CD4-positive, alpha-beta T cell (primary cell): ENCODE results near the gene KIF1C. TPM values are rescaled to one million over a fixed set of nuclear protein-coding genes. Genes with fewer than 3 reads are reported as not detected.

ENCODE experiments used
- ATAC-seq: fragments of 200-7000 bp; cut with Tn5 transposase; one replicate; pipeline ENCODE4 v1.10.0; 2022; ENCODE audit warnings: mild to moderate bottlenecking; ENCODE audit not compliant: poor library complexity
- CTCF ChIA-PET: fragments of 350-600 bp; sonication (Branson Sonifier 250); formaldehyde crosslinking; loops from one replicate; lab custom pipeline; 2021; ENCODE audit warnings: antibody characterized with exemption, inconsistent platforms; lab: Charles Lee
- POLR2A ChIA-PET: fragments of 350-600 bp; sonication (Branson Sonifier 250); formaldehyde crosslinking; loops from one replicate; lab custom pipeline; 2021; ENCODE audit warnings: antibody characterized with exemption, inconsistent platforms; lab: Charles Lee
- DNase-seq, 14 experiments: peaks; one replicate each; pipeline ENCODE4 v3.0.0-alpha.2; 2013 to 2020; ENCODE audit warnings: mixed read lengths in 2 of 14
- H3K27ac ChIP-seq, 2 donors: one replicate each; pipeline versions ENCODE4 v1.5.1 to v1.7.0; 2013; ENCODE audit warnings: low read length in 2 of 2, low read depth in 1 of 2, mild to moderate bottlenecking in 1 of 2
- H3K27me3 ChIP-seq, 2 experiments: 1 replicate in 1 of 2; 2 replicates in 1 of 2; pipeline versions ENCODE4 v1.6.1 to v1.7.0; 2013; ENCODE audit warnings: low read length in 2 of 2, control low read depth in 1 of 2, mild to moderate bottlenecking in 1 of 2, moderate library complexity in 1 of 2; ENCODE audit not compliant: insufficient read depth in 2 of 2, control insufficient read depth in 1 of 2
- H3K36me3 ChIP-seq: one replicate; pipeline ENCODE4 v1.6.1; 2013; ENCODE audit warnings: low read length, control low read depth; ENCODE audit not compliant: insufficient read depth
- H3K4me1 ChIP-seq: one replicate; pipeline ENCODE4 v1.6.1; 2013; ENCODE audit warnings: low read length, control low read depth; ENCODE audit not compliant: insufficient read depth
- H3K4me3 ChIP-seq: one replicate; pipeline ENCODE4 v1.5.1; 2013; ENCODE audit warnings: mild to moderate bottlenecking, low read length, moderate library complexity
- H3K9me3 ChIP-seq, 2 experiments: 1 replicate in 1 of 2; 2 replicates in 1 of 2; pipeline versions ENCODE4 v1.6.1 to v1.7.0; 2013; ENCODE audit warnings: low read length in 2 of 2, mild to moderate bottlenecking in 2 of 2, control low read depth in 1 of 2, moderate library complexity in 1 of 2; ENCODE audit not compliant: control insufficient read depth in 1 of 2, insufficient read depth in 1 of 2
- H3K27ac Mint-ChIP-seq: one replicate; pipeline ENCODE4 v1.8.0; 2020; ENCODE audit warnings: mixed read lengths
- H3K27me3 Mint-ChIP-seq: one replicate; pipeline ENCODE4 v1.8.0; 2021; ENCODE audit warnings: mixed read lengths
- H3K36me3 Mint-ChIP-seq: one replicate; pipeline ENCODE4 v1.8.0; 2021; ENCODE audit warnings: low read depth, mixed read lengths
- H3K4me1 Mint-ChIP-seq: one replicate; pipeline ENCODE4 v1.8.0; 2021; ENCODE audit warnings: low read depth, mixed read lengths
- H3K4me3 Mint-ChIP-seq: one replicate; pipeline ENCODE4 v1.8.0; 2020; ENCODE audit warnings: mild to moderate bottlenecking, mixed read lengths
- H3K9me3 Mint-ChIP-seq: one replicate; pipeline ENCODE4 v1.8.0; 2020; ENCODE audit warnings: mixed read lengths
- CTCF ChIP-seq: fragments of 200-600 bp; IDR thresholded peaks from one replicate; pipeline ENCODE4 v1.8.0; 2022; ENCODE audit warnings: antibody characterized with exemption, mild to moderate bottlenecking
- intact Hi-C, 2 experiments: fragments of 100-400 bp; cut with DNase I in 1 of 2; cut with micrococcal nuclease in 1 of 2; formaldehyde crosslinking; loops; one replicate each; pipeline versions ENCODE4 v1.15.1 to v1.9.0; 2023 to 2025; cut with DNase I, micrococcal nuclease
- microRNA-seq: library from miRNA; unstranded; fragments of <30 nt; microRNA quantifications from one replicate; pipeline ENCODE4 v1.2.0, GENCODE V29; 2021; ENCODE audit warnings: borderline microRNAs expressed, borderline replicate concordance
- total RNA-seq, 174 experiments: library from RNA in 2 of 174; stranded (reverse) in 2 of 174; gene quantifications; one replicate each; pipeline ENCODE4 v1.2.3 and lab custom pipeline; 2021 to 2026

The KIF1C gene
- total RNA-seq, 2 experiments from 2014 or later, result 10.2 to 12.2 TPM

DNA sequence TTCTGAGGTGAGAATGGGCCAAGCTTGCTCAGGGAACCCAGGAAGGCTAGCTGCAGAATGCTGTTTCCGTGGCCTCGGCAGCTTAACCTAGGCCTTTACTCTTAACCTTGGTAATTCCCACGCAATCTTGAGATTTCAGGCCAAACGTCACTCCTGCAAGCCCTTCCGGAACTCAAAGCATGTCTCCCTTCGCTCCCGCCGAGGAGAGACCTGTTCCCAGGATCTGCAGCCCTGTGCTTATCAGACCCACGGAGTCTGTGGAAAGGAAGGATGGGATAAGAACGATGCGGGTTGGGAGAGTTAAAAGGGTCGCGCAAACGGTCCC lies 80.0 kb downstream of the KIF1C start:
- no peaks in the 10 kb centered on the region for H3K27me3 Mint-ChIP-seq
- peak overlapping the region; percentile 91 for H3K27ac Mint-ChIP-seq
- peaks cover 26% of the 10 kb centered on the region for H3K4me1 ChIP-seq
- DNase-seq, result no peak
- intact Hi-C loops, result loop anchor here (2.0 to 10.0 kb wide), 4 partner anchors 33 to 363 kb away; partner anchors contain the start of genes ZNF232 (in 2 of the 2) and ARRB2 (in 1 of the 2)
- H3K4me3 Mint-ChIP-seq, result peak overlapping the region; percentile 93
- CTCF ChIA-PET, result interaction anchor here (1.2 to 1.7 kb wide), 2 partner anchors 15 to 114 kb away, joined by 5 to 6 read pairs; partner anchors contain the start of gene ZNF594
- no peak for ATAC-seq
- peaks cover 22% of the 10 kb centered on the region for H3K36me3 Mint-ChIP-seq
- H3K36me3 ChIP-seq, result peaks cover 2% of the 10 kb centered on the region
- no peak for TF ChIP-seq CTCF
- peaks cover 30% of the 10 kb centered on the region for H3K4me1 Mint-ChIP-seq
- peak overlapping the region; percentile 77 for H3K4me3 ChIP-seq
- peak overlapping the region in 1 of 2 donors; percentile 72 for H3K27ac ChIP-seq
- POLR2A ChIA-PET, result interaction anchor here (0.5 to 2.3 kb wide), 4 partner anchors 15 to 1819 kb away, joined by 3 to 8 read pairs (median 6); partner anchors contain the start of genes CYB5D2, ZNF232 and ZZEF1
- H3K9me3 ChIP-seq, result no peaks in the 10 kb centered on the region
- no peaks in the 10 kb centered on the region for H3K9me3 Mint-ChIP-seq
- no peaks in the 10 kb centered on the region for H3K27me3 ChIP-seq

Small RNA genes lying within 50 kb of the gene (microRNA-seq; reads per million reads assigned to microRNA genes)
- not detected for gene MIR6864
- not detected for gene MIR6865

Other genes with a start within 250 kb of the KIF1C start
- gene TM4SF5, start 226.1 kb upstream of the KIF1C start, total RNA-seq, result not detected
- gene VMO1, start 211.6 kb upstream of the KIF1C start, total RNA-seq, result not detected
- gene GLTPD2, start 209.0 kb upstream of the KIF1C start, total RNA-seq, result not detected
- gene PSMB6, start 201.8 kb upstream of the KIF1C start, total RNA-seq, result 10 to 100 TPM; 44.3 to 52.7 TPM
- 10 to 100 TPM; 10.2 to 10.7 TPM for gene PLD2, start 190.8 kb upstream of the KIF1C start, total RNA-seq
- gene MINK1, start 164.6 kb upstream of the KIF1C start, total RNA-seq, result 100 to 1,000 TPM; 163 to 171 TPM
- 10 to 100 TPM; 28.9 to 30.5 TPM for gene C17orf107, start 98.4 kb upstream of the KIF1C start, total RNA-seq
- gene CHRNE, start 94.9 kb upstream of the KIF1C start, total RNA-seq, result 1 to 10 TPM; 3.2 to 3.7 TPM
- not detected for gene GP1BA, start 65.7 kb upstream of the KIF1C start, total RNA-seq
- gene SLC25A11, start 57.9 kb upstream of the KIF1C start, total RNA-seq, result 10 to 100 TPM; 20.8 to 21.9 TPM
- gene RNF167, start 57.7 kb upstream of the KIF1C start, total RNA-seq, result 10 to 100 TPM; 59.3 to 62.8 TPM
- 100 to 1,000 TPM; 349 to 362 TPM for gene PFN1, start 49.4 kb upstream of the KIF1C start, total RNA-seq
- 10 to 100 TPM; 17.2 to 20.5 TPM for gene ENO3, start 46.8 kb upstream of the KIF1C start, total RNA-seq
- gene SPAG7, start 30.1 kb upstream of the KIF1C start, total RNA-seq, result 10 to 100 TPM; 30.2 to 30.9 TPM
- 10 to 100 TPM; 41.6 to 51.3 TPM for gene CAMTA2, start 10.3 kb upstream of the KIF1C start, total RNA-seq
- gene INCA1, start 428 bp upstream of the KIF1C start, total RNA-seq, result under 1 TPM in 1 of 2 experiments, not detected in 1; 0.19 TPM
- gene SLC52A1, start 37.5 kb downstream of the KIF1C start, total RNA-seq, result under 1 TPM in 1 of 2 experiments, not detected in 1; 0.17 TPM
- 1 to 10 TPM; 2.4 TPM for gene ZFP3, start 80.5 kb downstream of the KIF1C start, total RNA-seq
- gene ZNF232, start 113.9 kb downstream of the KIF1C start, total RNA-seq, result 1 to 10 TPM; 2.1 to 3.6 TPM
- under 1 TPM; 0.05 to 0.08 TPM for gene USP6, start 118.1 kb downstream of the KIF1C start, total RNA-seq
- 1 to 10 TPM; 2.2 to 3.1 TPM for gene ZNF594, start 193.9 kb downstream of the KIF1C start, total RNA-seq
- gene SCIMP, start 236.9 kb downstream of the KIF1C start, total RNA-seq, result under 1 TPM; 0.31 to 0.47 TPM